ENCODE results near the gene ARHGAP12.
"Not testable (repeated sequence)": the region's sequence is repeated elsewhere in the genome, so short reads cannot be mapped to it uniquely, and the experiment has no call there.

The ARHGAP12 gene

DNA sequence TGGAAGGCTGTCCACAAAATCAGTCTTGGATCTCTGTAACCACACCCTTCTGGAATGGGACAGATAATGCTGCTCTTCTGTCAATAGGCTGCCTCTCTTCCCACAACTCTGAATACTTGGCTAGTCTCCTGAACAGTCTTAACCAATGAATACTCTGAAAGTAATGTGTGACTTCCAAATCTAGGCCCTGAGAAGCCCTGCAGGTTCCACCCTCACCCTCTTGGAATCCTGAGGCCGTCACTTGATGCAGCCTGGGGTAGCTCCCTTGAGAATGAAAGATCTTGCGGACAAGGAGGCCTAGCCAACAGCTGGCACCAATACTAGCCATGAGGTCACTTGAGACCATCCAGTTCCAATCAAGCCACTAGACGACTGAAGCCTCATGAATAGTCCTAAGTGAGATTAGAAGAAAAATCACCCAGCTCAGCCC is 109.2 kb downstream of the ARHGAP12 start:
- no peak for DNase-seq (ENCODE audit: low spot score)

GRCh38 chr10:31816318-31816717 is 112.3 kb downstream of the ARHGAP12 start:
- DNase-seq (ENCODE audit: low spot score) = no peak

- DNase-seq (ENCODE audit: low spot score) = peak; percentile 33
Measured at GRCh38 chr10:31808258-31809218, 120.1 kb downstream of the ARHGAP12 start.

GRCh38 chr10:31804352-31804810 is 124.2 kb downstream of the ARHGAP12 start:
- no peak for DNase-seq (ENCODE audit: low spot score)

GRCh38 chr10:31803606-31804351 is 124.9 kb downstream of the ARHGAP12 start:
- DNase-seq (ENCODE audit: low spot score) = no peak

DNA sequence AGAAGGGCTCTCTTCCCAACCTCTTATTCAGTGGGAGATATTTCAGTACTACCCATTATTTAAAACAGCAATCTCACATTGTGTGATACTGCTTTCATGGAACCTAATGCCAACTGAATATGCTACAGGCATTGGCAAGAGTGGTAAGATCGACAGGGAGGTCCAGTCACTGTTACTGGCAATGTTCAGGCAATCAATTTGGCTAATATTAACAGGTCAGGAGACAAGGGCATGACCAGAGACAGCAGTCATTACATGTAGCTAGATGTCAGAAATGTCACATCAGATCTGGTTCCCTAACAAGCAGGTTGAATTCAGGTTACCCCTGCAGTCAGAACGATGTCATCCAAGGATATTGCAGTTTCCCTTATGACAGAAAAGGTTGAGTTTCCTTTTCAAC is 129.4 kb downstream of the ARHGAP12 start:
- no peak for DNase-seq (ENCODE audit: low spot score)

DNA sequence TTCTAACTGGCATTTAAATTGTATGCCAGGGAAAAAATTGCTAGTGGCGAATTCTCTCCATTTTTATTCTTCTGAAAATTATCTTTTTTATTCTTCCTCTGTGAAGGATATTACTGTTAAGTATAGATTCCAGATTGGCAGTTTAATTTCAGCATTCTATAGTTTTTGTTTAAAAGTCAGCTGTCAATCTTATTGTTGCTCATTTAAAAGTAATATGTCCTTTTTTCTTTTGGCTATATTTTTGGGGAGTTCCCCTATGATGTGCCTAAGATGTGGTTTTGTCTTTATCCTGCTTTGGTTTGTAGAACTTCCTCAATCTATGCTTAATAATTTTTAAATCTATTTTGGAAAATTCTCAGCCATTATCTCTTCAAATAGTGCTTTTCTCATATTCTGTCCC is 135.9 kb downstream of the ARHGAP12 start:
- no peak for DNase-seq (ENCODE audit: low spot score)

DNA sequence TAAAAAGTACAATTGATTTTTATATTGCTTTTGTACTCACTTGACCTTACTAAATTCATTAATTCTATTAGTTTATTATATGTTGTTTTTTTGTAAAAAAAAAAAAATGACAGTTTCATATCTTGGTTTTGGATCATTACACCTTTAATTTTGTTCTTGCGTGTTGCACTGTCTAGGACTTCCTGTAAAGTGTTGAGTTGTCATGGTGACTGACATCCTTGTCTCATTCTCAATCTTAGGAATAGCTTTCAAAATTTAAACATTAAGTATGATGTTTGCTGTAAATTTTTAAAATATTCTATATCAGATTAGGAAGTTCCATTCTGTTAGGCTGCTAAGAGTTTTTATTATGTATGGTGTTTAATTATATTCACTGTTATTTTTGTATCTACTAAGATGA is 139.1 kb downstream of the ARHGAP12 start:
- no peak for DNase-seq (ENCODE audit: low spot score)

GRCh38 chr10:31782701-31783100 is 145.9 kb downstream of the ARHGAP12 start:
- DNase-seq (ENCODE audit: low spot score) = no peak

GRCh38 chr10:31780717-31781116 is 147.9 kb downstream of the ARHGAP12 start:
- DNase-seq (ENCODE audit: low spot score) = no peak

DNA sequence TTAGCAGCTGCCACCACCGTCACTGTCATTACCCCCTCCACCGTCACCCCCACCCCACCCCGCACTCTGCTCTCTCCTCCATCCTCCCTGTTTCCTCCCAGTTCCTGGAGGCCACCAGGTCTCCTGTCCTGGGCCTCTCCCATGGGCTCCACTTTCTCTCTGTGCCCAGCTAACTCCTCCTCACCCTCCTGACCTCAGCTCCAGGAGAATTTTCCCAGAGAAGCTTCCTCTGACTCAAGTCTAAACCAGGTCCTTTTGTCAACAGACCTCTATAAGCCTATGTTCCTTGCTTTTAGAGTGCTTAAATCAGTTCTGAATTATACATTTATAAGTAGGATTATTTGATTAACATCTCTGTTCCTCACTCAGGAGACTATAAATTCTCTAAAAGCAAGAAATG is 150.0 kb downstream of the ARHGAP12 start:
- DNase-seq (ENCODE audit: low spot score) = no peak

GRCh38 chr10:31776159-31776558 is 152.5 kb downstream of the ARHGAP12 start:
- no peak for DNase-seq (ENCODE audit: low spot score)

DNA sequence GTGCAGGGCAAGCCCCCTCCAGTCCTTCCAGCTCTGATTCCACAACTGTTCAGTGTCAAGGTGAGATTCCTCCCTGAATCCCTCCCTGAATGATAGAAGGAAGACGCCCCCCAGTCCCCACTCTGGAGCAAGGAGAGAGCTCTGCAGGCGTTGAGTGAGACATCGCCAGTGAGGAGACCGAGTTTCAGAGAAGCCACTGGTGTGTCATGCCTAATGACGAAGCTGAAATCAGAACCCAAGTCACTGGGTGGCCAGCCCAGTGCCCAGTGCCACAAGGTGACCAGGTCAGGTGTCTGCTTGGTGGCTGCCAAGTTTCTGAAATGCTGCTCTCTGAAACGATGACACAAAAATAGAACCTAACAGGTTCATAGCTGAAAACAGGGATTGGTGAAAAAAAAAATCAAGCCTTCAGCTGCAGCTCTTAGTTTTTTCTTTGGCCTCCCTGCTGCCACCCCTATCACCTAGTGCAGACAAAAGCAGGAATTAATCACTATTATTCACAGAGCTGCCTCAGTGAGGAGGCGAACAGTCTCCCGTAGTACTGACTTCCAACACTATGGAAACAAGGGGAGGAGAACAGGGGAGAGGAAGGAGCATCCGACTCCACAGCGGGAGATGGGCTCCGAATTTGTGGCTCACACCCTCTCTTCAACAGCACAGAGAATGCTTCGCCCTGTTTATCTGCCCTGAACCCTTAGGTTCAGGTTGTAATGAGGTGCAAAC is 153.5 kb downstream of the ARHGAP12 start:
- DNase-seq (ENCODE audit: low spot score) = no peak

GRCh38 chr10:31774299-31774900 is 154.2 kb downstream of the ARHGAP12 start:
- DNase-seq (ENCODE audit: low spot score) = no peak

DNA sequence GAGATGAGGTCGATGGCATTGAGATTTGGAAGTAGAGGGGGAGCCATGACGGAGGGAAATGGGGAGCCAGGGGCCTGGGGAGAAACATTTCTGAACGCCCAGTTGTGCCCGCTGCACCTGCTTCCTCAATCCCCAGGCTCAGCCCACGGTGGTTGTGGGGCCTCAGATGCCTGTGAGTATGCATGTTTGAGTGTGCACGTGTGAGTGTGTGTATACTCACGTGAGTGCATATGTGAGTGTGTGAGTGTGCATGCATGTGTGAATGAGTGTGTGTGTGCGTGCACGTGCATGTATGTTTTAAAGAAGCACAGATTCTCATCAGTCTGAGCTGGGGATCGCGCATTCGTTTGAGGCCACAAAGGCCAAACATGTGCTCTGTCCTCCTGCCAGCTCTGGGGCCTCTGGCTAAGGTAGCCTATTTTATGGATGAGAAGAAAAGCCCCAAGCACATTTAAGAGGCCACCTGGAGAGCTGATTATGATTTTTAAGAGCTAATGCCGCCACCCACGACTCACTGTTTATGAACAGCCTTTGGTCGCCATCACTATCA is 154.8 kb downstream of the ARHGAP12 start:
- DNase-seq (ENCODE audit: low spot score) = no peak

DNA sequence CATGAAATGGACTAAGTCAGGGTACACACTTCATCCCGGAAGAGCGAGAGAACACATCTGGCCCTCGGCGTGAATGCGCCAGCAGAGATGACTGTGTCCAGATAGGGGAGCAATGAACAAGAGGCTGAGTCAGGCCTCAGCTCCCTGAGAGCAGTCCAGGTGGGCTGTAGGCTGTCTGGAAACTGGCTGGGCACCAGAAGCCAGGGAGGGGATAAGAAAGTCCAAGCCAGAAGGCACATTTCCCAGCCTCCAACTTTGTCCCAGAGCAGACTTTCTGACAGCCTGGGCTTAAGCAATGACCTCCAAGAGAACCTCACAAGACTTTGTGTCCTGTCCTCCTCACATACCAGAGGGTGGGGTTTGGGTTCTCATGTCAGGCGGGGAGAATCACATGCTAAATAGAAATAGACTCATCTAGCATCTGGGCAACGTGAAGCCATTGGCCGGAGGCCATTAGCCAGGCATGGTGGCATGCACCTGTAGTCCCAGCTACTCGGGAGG is 157.2 kb downstream of the ARHGAP12 start:
- DNase-seq (ENCODE audit: low spot score) = no peak

GRCh38 chr10:31770307-31770902 is 158.2 kb downstream of the ARHGAP12 start:
- DNase-seq (ENCODE audit: low spot score) = peak; percentile 85

DNA sequence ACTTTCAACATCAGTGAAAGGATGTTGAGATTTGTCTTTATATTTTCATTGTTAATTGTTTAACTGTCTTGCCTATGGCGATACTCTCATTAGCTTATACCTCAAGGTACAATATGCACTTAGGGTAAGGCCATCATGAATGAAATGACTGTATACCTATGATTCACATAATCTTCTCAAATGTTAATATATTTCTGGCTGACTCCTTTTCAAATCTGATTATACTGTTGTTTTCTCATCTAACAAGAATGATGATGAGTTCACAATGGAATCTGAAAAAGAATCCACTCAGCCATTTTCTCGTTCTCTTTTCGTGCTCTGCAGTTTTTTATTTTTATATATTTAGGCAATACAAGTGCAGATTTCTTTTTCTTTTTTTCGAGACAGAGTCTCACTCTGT is 159.1 kb downstream of the ARHGAP12 start:
- no peak for DNase-seq (ENCODE audit: low spot score)

- DNase-seq (ENCODE audit: low spot score) = not testable (repeated sequence)
Measured at GRCh38 chr10:31768935-31769334, 159.7 kb downstream of the ARHGAP12 start.

- DNase-seq (ENCODE audit: low spot score) = no peak
Measured at GRCh38 chr10:31768467-31768866, 160.2 kb downstream of the ARHGAP12 start.

DNA sequence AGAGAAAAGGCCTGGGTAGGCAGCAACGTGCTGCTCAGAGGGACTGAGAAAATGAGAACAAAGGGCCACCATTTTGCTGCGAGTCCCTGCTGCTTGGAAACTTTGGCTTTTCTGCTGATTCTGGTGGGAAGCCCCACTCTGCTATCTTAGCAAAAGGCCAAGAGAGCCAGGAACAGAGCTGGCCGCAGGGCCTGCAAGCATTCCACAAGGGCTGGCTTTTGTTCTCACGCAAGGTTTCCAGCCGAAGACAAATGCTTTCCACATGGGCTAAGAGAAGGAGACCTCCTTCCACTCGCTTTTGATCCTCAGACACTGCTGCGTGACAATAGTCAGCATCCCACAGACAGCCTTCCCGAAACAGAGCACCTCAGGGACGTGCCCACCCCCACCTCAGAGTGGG is 163.1 kb downstream of the ARHGAP12 start:
- DNase-seq (ENCODE audit: low spot score) = no peak

All from D341Med (cell line).